Measurements from ENCODE around the gene ZNF326.

GRCh38 chr1:90074566-90074965, 79.7 kb downstream of the ZNF326 start:
- TF ChIP-seq CTCF (IDR thresholded peaks at IDR 0.05) (no peak), POLR2A (IDR thresholded peaks at IDR 0.05) (no peak)

All from prostate gland (tissue), 2 donors.